GM21576 (cell line): ENCODE results near the gene DEK.
"Not testable (repeated sequence)": the region's sequence is repeated elsewhere in the genome, so short reads cannot be mapped to it uniquely, and the experiment has no call there.

Experiments
- ATAC-seq: cut with Tn5 transposase; IDR thresholded peaks from one replicate; pipeline ENCODE4 v1.9.1; 2021; ENCODE audit warnings: mild to moderate bottlenecking, moderate library complexity; ENCODE audit not compliant: unreplicated experiment

The DEK gene, protein sequence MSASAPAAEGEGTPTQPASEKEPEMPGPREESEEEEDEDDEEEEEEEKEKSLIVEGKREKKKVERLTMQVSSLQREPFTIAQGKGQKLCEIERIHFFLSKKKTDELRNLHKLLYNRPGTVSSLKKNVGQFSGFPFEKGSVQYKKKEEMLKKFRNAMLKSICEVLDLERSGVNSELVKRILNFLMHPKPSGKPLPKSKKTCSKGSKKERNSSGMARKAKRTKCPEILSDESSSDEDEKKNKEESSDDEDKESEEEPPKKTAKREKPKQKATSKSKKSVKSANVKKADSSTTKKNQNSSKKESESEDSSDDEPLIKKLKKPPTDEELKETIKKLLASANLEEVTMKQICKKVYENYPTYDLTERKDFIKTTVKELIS

GRCh38 chr6:18264219-18264922 lies at the start of gene DEK:
Gene DEK (minus strand): TSS chr6:18264530. CDS start chr6:18263987, 543 bp downstream.
- peak; percentile 37 for ATAC-seq

DNA sequence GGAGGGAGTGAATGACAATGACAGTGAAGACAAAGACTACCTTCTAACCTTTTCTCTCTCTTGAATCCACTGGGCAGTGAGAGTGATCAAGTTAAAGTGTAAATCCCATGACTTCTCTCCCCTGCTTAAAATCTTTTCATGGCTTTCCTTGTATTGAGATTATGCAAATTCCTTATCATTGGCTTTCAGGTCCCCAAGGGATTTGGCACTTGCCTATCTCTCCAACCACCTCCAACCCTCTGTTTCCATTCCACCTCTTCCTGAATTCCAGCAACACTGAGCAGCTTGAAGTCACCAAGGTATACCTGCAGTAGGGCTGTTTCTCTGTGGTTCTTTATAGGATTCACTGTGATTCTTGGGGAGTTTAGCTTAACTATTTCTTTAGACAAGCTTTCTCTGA lies 48.0 kb upstream of the DEK start:
- no peak for ATAC-seq

GRCh38 chr6:18310010-18310409 lies 45.7 kb upstream of the DEK start:
- not testable (repeated sequence) for ATAC-seq

- ATAC-seq: no peak
Observed at GRCh38 chr6:18309046-18309445, 44.7 kb upstream of the DEK start.

- no peak for ATAC-seq
Observed at GRCh38 chr6:18308070-18308735, 43.9 kb upstream of the DEK start.

- ATAC-seq: no peak
Observed at GRCh38 chr6:18306977-18307376, 42.6 kb upstream of the DEK start.

DNA sequence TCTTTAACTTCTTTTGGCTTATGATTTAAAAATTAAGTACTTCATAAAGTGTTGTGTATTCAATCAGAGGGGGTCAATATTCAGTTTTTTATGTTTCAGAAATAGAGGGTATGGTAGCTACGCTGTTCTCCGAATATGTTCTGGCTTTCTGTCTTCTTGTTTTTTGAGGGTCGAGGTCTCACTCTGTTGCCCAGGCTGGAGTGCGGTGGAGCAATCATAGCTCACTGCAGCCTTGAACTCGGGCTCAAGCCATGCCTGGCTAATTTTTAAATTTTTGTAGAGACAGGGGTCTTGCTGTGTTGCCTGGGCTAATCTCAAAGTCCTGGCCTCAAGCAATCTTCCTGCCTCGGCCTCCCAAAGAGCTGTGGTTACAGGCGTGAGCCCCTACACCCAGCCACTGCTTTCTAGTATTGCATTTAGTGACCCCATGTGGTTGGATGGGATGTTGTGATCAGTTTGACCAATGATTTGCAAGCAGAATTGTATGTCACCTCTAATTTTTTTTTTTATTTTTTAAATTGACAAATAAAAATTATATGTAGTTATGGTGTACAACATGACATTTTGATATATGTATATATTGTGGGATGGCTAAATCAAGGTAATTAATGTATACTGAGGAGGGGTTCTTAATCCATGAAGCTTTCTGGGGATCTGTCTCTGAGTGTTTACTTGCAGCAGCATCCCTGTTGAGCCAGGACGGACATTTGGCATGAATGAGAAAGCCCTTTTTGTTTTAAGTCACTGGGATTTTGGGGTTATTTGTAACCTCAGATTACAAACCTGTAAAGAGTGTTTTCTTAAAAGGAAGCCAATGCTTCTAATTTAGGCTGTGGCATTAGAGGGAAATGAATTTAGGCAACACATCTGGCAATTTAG lies 38.5 kb upstream of the DEK start:
- no peak for ATAC-seq

DNA sequence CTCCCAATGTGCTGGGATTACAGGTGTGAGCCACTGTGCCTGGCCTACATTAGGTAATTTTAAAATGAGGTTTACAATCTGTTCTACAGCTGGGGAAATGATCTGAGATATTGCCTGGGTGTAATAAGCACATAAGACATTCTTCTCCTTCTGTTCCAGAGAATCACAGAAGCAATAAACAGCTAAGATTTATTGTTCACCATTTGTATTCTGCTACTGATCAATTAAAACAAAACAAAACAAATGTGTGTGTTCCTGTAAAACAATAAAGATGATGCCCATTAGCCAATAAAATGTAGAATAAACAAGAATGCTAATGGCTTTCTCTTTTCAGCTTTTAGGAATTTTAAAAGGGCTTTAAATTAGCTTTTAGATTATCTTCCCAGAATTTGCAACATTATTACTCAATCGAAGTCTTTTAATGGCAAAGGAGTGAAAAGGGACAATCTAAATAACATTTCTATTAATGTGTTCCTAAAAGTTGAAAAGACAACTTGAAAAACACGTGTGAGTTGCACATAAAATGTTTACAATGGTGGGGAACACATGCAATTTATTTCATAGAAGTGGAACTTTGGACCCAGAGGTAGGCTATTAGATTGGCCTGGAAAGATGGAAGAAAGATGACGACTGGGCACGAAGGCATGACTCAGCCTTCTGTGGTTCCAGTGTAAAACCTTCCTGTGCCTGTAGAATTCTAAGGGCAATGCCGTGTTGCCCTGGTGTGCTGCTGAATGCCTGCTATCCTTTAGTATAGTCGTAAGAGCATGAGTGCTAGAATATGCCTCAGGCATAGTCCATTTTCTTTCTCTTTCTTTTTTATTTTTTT lies 29.0 kb upstream of the DEK start:
- ATAC-seq: no peak

- no peak for ATAC-seq
Observed at GRCh38 chr6:18289283-18289682, 25.0 kb upstream of the DEK start.

DNA sequence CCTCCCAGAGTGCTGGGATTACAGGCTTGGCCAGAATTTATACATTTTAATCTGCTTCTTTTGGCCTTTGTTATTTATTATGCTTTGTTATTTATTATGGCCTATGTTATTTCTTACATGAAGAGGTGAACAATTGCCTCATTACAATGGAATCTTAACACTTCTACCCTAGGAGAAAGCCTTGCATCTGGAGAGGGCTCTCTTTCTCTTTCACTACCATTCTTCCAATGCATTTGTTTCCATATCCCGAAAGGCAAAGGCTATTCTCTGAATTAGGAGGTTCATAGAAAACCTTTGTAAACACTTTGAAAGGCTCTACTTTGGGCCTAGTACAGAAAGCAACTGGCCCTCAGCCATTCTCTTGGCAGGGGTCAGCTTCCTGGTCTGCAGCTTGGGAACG lies 19.9 kb upstream of the DEK start:
- ATAC-seq: no peak

DNA sequence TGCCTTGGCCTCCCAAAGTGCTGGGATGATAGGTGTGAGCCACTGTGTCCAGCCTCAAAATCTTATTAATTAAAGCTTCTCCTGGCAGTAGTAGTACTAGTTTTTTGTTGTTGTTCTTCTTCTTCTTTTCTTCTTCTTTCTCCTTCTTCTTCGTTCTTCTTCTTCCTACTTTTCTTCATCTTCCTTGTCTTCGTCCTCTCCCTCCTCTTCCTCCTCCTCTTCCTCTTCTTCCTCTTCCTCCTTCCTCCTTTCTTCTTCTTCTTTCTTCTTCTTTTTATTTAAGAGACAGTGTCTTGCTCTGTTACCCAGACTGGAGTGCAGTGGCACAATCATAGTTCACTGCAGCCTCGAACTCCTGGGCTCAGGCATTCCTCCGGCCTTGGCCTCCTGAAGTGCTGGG lies 17.2 kb upstream of the DEK start:
- ATAC-seq: no peak

- ATAC-seq: no peak
Observed at GRCh38 chr6:18280084-18280483, 15.8 kb upstream of the DEK start.

GRCh38 chr6:18279422-18279821 lies 15.1 kb upstream of the DEK start:
- no peak for ATAC-seq

GRCh38 chr6:18277237-18278006 lies 13.1 kb upstream of the DEK start:
- no peak for ATAC-seq

- no peak for ATAC-seq
Observed at GRCh38 chr6:18276610-18277236, 12.4 kb upstream of the DEK start.

GRCh38 chr6:18270216-18270615 lies 5.9 kb upstream of the DEK start:
- ATAC-seq: no peak

GRCh38 chr6:18269717-18270116 lies 5.4 kb upstream of the DEK start:
- no peak for ATAC-seq

GRCh38 chr6:18269253-18269652 lies 4.9 kb upstream of the DEK start:
- no peak for ATAC-seq

- no peak for ATAC-seq
Observed at GRCh38 chr6:18268066-18268465, 3.7 kb upstream of the DEK start.
